HG02870 (cell line): Measurements from ENCODE around the gene C16orf90.
"Not testable (repeated sequence)": the region's sequence is repeated elsewhere in the genome, so short reads cannot be mapped to it uniquely, and the experiment has no call there.

Experiments used
- ATAC-seq: cut with Tn5 transposase; IDR thresholded peaks from one replicate; pipeline ENCODE4 v1.9.1; 2021; ENCODE audit warnings: mild to moderate bottlenecking, moderate library complexity; ENCODE audit not compliant: unreplicated experiment

Gene C16orf90

GRCh38 chr16:3495176-3495575 lies at the start of gene C16orf90:
Gene C16orf90, minus strand, starts transcription at chr16:3495489. Its CDS starts 68 bp downstream, at chr16:3495421.
- ATAC-seq, result no peak

DNA sequence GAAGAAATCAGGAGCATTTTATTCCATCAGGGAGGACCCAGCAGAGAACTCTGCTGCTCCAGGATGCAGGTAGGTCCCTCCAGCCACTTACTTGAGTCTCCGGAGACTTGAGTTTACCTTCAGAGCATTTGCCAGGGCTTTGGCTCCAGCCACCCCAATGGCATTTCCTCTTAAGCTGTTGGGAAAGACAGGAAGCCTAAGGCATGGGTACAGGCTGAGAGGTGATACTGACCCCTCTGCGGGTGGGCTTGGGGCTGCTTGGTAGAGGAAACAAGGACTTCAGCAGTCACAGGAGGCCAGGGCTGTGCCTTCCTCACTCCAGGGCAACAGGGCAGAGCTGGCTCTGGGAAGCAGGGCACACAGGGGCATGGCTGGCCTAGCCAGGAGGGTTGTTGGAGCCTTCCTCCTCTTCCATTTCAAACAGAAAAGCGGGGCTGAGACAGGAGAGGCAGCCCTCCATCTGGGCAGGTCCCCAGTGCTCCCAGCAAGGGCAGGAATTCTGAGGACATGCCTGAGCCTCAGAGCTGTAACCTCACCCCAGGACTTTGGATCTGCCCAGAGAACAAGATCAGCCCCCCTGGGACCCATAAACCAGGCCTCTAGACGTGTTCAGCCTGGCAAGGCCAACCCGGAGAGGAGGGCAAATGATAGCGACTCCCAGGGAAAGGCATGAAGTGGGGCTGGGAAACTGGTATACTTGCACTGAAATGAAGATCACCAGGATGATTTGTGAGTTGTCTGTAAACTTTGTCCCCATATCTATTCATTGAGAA lies 47.5 kb upstream of the C16orf90 start:
- ATAC-seq, result no peak

DNA sequence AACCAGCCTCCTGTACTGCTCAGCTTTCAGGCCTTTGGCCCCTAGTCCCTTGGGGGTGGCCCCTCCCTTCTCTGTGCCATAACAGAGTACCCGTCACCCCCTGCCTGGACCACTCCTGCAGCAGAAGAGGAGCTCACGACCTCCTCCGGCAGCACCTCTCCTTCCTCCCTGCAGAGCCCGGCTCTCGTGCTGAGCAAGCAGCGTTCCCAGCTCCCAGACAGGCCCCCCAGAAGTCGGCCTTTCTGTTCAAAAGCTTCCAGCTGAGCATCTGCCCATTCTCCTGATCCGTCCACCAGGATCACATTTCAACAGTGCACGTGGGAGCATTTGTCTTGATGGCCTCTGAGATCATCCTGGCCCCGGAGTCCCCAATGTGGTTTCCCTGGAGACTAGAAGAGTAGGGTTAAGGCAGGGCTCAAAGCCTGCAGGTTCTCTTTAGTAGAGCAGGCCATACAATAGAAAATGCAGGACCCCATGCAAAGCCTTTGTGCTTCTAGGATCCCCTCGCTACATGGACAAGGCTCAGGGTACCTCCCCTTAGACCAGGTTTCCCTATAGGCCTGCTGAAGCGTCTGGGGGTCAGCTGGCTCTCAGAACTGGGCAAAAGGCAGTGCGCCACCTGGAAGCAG lies 46.4 kb upstream of the C16orf90 start:
- ATAC-seq, result no peak

DNA sequence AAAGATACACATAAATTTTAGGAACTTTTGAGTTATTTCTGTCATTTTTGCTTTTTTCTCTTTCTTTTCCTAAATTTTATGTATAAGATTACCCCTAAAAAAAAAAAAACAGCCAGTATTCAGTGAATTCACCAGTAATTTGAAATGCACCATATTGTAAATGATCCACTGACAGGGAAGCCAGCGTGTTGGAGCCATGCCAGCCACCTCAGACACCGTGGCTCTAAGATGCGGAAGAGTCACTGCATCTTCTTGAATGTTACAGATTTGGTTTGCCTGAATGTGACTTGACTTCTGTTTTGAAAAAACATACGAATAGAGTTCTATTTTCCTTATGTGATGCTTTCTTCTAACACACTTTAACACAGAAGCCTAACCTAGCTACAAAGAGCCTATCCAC lies 42.9 kb upstream of the C16orf90 start:
- no peak for ATAC-seq

GRCh38 chr16:3536851-3537250 lies 41.6 kb upstream of the C16orf90 start:
- no peak for ATAC-seq

DNA sequence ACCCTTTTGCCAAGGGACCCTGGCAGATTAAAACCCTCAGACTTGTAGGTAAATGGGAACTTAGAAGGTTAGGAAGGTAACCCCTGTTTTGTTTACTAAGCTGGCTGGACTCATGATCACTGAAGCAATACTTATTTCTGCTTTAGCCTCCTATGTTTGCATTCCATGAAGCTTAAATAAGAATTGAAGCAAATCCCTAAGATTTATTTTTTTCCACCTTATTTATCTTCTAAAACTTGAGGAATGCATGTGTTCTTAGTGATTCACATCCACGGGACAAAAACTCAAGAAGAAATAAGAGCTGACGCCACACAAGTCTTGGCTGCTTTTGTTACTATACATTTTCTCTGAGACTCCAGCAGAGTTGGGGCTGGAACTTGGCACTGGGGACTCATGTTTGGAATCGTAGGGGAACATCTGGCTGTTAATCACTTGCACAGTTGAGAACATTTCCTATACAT lies 41.0 kb upstream of the C16orf90 start:
- ATAC-seq, result no peak

DNA sequence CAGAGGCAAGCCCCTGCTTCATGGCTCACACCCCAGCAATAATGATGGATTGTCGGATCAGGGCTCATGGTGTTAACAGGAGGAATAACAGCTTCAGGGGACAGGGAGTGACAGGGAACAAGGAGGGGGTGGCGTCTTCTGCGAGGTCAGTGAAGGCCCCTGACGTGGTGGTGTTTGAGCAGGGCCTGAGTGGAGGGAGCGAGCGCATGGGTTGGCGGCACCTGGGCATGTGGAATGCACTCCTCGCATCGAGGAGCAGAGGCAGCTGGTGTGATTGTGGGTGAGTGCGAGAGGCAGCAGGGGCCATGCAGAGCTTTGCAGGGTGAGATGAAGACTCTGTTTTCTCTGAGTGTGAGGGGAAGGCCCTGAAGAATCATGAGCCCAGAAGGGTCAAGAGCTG lies 38.8 kb upstream of the C16orf90 start:
- ATAC-seq, result no peak

DNA sequence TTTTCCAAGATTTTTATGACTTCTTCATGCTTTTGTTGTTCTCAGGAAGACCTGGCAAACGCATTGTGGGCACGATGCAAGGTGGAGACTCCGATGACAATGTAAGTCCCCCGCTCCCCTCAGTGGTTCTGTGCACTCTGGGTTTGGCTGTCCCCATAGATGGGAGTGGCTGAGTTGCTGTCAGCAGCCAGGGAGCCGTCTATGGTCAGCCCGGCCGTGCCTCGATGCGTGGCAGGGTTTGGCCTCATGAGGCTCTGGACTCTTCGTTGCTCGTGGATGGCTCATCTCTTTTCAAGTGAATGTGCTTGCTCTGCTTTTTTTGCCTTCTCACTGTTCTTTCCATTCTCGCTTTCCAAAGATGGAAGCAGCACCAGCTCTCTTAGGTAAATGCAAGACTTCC lies 37.5 kb upstream of the C16orf90 start:
- no peak for ATAC-seq

- no peak for ATAC-seq
Measured at GRCh38 chr16:3530371-3530914, 35.2 kb upstream of the C16orf90 start.

GRCh38 chr16:3529175-3529574 lies 33.9 kb upstream of the C16orf90 start:
- no peak for ATAC-seq

DNA sequence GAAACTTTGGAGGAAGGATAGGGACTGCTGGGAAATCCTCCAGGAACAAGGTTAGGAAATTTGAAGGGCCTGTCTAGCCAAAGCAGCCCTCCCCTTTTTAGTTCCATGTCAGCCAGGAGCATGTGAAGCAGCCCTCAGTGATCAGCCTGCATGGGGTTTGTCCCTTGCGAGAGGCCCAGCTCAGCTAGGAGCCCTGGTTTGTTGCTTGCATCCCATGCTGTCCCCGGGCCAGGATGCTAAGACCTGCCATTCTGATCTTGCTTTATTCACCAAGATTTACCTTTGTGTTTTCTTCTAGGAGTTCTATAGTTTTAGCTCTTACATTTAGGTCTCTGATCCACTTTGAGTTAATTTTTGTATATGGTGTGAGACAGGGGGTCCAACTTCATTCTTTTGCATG lies 33.1 kb upstream of the C16orf90 start:
- no peak for ATAC-seq

DNA sequence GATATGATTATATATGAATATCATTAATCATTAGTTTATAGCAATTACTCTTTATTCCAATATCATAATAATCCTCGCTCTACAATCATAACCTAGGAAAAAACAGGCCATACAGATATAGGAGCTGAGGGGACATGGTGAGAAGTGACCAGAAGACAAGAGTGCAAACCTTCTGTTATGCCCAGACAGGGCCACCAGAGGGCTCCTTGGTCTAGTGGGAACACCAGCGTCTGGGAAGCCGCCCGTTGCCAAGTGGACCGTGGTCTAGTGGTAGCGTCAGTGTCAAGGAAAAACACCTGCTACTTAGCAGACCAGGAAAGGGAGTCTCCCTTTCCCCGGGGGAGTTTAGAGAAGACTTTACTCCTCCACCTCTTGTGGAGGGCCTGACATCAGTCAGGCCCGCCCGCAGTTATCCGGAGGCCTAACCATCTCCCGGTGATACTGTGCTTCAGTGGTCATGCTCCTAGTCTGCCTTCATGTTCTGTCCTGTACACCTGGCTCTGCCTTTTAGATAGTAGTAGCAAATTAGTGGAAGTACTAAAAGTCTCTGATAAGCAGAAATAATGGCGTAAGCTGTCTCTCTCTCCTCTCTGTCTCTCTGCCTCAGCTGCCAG lies 32.0 kb upstream of the C16orf90 start:
- ATAC-seq, result not testable (repeated sequence)

- ATAC-seq, result no peak
Measured at GRCh38 chr16:3525951-3526350, 30.7 kb upstream of the C16orf90 start.

- ATAC-seq, result no peak
Measured at GRCh38 chr16:3523281-3523680, 28.0 kb upstream of the C16orf90 start.

DNA sequence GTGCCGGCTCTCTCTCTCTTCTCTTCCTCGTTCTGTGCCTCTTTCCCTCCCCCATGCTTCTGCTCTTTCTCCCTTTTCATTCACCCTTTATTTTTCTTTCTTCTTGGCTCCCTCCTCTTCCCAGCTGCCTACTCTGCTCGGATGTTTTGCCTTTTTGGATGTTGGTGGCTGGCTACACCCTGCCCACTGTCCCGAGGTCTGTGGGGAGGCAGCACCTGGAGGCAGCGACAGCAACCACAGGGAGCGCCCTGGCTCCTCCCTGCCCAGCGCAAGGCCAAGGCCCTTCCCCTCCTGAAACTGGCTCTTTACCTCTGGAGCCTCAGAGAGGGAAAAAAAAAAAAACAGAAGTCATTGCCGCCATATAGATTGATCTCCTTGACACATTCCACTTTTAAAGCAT lies 25.6 kb upstream of the C16orf90 start:
- ATAC-seq, result no peak

DNA sequence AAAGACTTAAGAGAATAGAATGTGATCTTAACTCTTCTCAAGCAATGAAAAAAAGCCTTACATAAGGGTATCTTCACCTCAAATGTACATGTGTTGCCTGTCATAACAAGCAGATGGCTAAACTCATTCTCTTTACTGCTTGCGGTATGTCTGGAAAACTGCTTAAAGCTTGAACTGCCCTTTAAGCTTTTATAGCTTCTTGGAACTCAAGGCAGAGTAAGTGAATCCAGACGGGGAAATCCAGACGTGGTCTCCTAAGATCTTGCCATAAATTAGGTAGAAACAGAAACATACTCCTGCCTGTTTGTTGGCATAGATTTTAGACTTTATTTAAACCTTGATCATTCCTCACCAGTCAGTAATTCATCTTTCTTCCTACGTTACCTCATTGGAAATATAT lies 25.1 kb upstream of the C16orf90 start:
- ATAC-seq, result no peak

DNA sequence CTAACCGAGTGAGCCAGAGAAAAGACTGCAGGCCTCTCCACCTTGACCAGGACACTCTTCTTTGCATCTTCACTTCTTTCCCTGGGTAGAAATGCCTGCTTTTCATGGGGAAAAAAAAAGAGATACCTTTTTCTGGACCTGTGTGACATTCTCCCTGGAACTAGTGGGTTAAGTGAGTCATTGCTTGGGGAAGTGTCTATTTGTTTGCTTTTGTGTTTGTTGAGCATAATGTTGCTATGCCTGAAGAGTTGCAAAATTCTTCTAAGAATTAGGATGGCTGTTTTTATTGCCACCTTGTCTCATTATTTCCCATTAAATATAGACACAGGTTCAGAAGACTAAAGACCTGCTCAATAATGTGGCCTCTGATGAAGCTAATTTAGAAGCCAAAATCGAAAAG lies 24.3 kb upstream of the C16orf90 start:
- ATAC-seq, result no peak

DNA sequence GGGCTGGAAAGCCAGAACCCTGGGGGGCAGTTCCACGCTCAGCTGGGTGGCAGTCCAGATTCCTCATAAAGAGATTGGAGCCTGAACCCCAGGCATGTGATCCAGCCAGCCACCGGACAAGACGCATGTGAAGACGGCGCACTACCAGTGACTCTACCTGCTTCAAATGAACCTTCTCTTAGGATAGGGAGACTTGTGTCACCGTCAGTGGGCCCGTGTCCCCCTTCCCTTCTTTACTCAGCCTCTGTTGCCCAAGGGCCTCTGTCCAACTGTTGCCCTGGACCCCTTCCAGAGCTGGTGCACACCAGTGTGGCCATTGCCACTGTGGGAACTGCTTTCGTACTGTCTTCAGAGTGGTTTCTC lies 23.7 kb upstream of the C16orf90 start:
- ATAC-seq, result no peak

- no peak for ATAC-seq
Measured at GRCh38 chr16:3518292-3518985, 23.1 kb upstream of the C16orf90 start.

- ATAC-seq, result no peak
Measured at GRCh38 chr16:3515897-3516296, 20.6 kb upstream of the C16orf90 start.

GRCh38 chr16:3514621-3515020 lies 19.3 kb upstream of the C16orf90 start:
- no peak for ATAC-seq
